ENCODE measurements around the gene TPD52L2.

GRCh38 chr20:63846128-63846771 is 18.8 kb upstream of the TPD52L2 start:
- TF ChIP-seq CTCF (IDR thresholded peaks at IDR 0.05), result no peak
- no peak for TF ChIP-seq POLR2AphosphoS5 (IDR thresholded peaks at IDR 0.05)

Measured in stomach (tissue), 4 donors.